GM19397 (cell line): Measurements from ENCODE around the gene HAUS7.

Experiments used
- ATAC-seq: cut with Tn5 transposase; IDR thresholded peaks from one replicate; pipeline ENCODE4 v1.9.1; 2021; ENCODE audit warnings: mild to moderate bottlenecking, moderate library complexity; ENCODE audit not compliant: unreplicated experiment

The HAUS7 gene

DNA sequence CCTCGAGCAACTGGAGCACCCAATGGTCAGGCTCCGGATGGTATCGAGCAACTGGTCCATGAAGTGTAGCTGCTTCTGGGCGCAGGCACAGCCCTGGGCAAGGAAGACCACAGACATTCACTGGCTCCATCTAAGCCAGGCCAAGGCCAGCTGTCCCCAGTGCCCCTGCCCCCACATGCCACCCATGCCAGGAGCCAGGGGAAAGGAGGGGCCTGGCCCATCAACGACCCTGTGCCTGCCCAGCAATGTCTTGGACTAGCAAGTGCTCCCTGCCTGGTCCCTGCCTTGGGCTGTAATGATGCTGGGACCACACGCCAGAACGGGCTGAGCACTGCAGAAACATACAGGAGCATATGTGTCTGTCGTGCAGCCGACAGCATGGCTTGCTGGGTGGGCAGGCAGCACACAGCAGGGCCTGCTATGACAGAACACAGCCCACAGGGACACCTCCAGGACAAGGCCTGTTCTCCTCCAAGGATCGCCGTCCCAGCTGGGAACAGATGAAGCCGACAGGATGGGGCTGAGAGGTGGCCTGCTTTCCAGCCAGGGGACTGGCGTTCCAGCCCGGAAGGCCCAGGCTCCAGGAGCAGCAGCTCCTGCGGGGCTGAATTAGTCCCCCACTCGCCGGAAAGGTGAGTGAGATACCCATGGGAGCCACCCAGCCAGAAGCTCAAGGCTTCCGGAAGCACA is 13.1 kb downstream of the HAUS7 start:
- ATAC-seq, result no peak

DNA sequence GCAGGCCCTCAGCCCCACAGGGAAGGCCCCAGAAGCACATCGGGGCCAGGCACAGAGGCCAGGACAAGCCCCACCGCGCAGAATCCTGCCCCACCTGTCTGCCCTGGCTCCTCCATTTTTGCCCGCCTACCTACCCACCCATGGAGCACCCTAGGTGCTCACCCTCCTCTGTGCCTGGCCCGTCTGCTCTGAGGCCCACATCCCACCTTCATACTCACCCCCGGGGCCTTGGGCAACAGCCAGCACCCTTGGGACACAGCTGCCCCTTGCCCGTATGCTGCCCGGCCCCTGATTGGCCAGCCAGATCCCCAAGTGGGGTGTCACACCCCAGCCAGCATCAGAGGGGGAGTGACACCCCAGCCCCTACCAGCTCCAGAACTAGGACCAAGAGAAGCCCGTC is 13.7 kb downstream of the HAUS7 start:
- ATAC-seq, result no peak

DNA sequence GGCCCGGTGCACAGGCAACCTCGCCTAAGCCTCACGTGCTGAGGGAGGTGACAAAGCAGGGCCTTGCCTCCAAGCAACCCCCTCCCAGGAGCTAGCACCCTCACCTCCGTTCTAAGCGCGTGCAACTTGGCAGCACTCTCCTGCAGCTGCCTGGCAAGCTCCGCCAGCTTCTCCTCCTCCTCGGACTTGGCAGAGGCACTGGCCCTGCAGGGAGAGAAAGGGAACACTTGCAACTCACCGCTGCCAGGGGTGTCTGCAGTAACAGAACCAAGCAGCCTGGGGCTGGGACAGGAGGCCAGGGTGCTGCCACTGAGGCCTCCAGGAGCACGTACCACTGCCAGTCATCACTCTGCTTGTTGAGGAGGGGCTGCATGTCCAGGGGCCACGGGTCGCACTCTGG is 14.2 kb downstream of the HAUS7 start:
- ATAC-seq, result no peak

GRCh38 chrX:153455571-153455970 is 14.8 kb downstream of the HAUS7 start:
- no peak for ATAC-seq

DNA sequence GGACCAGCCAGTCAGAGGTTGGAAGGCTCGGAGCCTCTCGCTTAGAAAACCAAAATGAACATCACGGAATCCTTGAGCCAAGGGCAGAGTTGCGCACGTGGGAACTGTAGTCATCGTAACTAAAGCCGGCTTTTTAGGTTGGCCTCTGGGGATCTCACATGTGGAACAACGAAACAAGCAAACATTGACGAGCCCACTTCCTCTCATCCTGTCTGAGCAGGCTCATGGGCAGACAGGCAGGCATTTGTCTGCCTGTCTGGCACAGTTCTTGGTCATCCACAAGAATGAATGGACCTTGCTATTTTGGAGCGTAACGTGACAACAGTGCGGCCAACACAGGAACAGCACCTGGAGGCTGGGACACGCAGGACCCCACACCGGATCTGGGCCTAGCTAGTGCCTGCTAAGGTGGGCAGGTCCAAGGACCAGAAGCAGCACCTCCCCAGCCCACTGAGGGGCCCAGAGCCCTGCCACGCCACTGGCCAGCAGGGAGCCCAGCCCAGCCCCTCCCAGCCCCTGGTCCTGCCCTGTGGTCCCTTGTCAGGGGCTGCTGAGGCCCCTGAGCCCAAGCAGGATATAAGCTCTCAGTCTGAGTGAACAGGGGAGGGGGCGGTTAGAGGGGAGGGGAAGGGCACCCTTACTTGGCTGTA is 15.3 kb downstream of the HAUS7 start:
- no peak for ATAC-seq

DNA sequence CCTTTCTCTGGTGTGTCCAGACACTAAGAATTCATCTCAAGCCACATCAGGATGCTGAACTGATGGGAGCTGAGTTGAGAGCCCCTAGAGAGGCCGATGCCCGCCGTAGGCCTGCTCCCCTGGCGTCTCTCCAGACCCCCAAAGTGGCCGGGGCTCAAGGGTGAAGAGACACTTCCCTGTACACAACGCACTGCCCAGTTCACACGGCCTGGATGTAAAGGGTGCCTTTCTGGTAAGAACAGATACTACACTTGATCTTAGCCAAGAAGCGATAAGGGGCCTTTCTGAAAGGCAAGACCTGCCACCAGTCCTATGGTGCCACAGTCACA is 19.5 kb downstream of the HAUS7 start:
- no peak for ATAC-seq

DNA sequence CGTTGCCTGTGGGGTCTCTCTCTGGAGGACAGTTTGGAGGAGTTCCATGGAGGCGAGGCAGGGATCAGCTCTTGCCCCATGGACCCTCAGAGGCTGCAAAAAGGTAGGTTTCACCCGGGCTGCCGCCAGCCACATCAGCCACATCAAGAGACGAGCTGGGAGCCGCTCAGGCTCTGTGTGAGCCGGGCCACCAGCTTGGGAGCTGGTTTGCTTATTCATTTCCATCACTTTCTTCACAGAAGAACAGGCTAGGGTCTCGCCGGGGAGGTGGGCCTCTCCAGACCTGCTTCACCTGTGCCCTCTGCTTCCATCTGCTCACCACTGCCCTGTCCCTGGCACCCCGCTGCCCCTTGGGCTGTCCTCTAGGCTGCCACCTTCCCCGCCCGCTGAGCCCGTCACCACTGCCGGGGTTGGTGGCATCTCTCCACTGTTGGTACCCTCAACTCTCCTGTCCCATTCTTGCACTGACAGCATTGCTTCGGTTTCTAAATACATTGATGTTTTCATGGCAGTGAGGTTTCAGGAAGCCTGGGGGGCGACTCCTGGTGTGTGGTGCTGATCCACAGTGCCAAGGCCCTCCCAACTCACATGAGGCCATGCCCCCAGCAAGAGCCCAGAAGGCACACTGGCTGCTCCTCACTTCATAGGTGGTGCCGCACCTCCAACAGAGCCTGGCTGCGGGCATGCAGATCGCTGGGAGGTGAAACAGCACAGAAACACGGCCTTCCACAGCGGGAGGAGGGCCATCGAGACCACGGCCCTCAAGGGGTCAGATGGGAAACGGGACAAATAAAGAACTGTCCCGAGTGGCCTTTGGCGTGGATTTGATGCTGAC is 20.0 kb downstream of the HAUS7 start:
- ATAC-seq, result no peak

DNA sequence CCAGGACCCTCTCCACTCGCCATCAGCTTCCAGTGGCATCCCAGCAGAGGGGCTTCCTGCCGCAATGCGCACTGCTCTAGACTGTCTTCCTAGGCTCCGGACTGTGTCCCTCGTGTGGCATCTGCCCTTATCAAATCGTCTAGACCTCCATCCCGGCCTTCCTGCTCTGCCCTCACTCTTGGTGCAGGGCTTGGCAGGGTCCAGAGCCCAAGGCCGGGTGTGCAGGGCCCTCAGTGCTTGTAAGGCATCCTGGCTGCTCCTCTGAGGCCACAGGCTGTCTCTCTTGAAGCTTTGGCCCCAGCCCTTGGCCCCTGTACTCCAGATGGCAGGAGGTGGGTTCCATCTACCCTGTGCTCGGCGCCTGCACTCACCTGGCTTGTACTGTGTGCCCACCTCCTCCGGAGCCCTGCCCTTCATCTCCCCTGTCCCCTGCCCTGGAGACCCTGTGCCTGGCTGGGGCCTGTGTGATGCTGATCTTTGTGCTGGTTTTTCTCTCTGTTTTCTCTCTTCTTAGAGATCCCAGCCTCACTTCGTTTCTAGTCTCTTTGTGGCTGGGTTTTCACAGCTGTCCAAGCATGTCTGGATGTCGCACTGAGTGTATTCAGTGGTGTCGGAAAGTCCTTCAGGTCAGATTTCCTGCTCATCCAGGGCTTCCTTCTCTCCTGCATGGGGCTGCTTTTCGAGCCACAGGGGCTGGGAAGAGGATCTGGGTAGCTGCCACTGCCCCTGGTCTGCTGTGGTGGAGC is 20.8 kb downstream of the HAUS7 start:
- ATAC-seq, result no peak

DNA sequence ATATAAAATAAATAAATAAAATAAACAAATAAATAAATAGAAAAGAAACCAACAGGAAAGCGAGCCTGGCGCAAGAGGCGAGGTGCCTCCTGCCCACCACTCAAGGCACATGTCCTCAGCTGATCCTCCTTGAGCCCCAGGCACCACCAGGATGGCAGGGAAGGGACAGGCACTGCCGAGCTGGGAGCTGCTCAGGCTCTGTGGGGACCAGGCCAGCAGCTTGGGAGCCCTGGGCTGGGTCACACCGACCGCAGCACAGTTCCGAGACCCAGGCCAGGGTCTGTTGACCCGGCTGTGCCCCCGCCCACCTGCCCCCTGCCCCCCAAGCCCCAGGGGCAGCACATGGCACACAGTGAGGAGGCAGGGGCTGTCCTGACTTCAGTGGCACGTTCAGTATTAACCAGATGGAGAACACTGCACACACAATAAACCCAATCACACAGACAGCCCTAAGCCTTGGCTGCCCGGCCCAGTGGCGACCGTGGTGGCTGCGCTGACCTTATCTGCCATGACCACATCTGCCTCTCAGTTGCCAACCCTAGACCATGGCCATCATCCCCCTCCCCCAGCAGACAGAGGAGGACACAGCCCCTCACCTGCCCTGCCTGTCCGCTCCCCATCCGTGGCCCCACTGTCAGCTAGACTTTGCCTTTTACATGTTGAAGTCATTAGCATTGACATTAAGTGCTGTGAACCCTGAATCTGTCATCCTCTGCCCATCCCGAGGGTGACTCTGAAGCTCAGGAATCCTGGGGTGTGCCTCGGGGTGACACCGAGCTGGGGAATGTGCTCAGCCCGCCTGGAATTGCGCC is 21.6 kb downstream of the HAUS7 start:
- no peak for ATAC-seq

GRCh38 chrX:153447581-153447960 is 22.8 kb downstream of the HAUS7 start:
- no peak for ATAC-seq

GRCh38 chrX:153446950-153447580 is 23.3 kb downstream of the HAUS7 start:
- no peak for ATAC-seq

- ATAC-seq, result no peak
Measured at GRCh38 chrX:153446636-153446936, 23.8 kb downstream of the HAUS7 start.

GRCh38 chrX:153445856-153446635 is 24.3 kb downstream of the HAUS7 start, which contains the start of gene TREX2:
TSS of gene TREX2 (minus strand) at chrX:153446056. CDS start at chrX:153445430, 626 bp downstream.
- no peak for ATAC-seq

- ATAC-seq, result no peak
Measured at GRCh38 chrX:153445106-153445855, 25.1 kb downstream of the HAUS7 start.

- no peak for ATAC-seq
Measured at GRCh38 chrX:153444333-153445011, 25.9 kb downstream of the HAUS7 start.

- no peak for ATAC-seq
Measured at GRCh38 chrX:153443476-153444332, 26.7 kb downstream of the HAUS7 start.

GRCh38 chrX:153442463-153442862 is 27.9 kb downstream of the HAUS7 start:
- ATAC-seq, result no peak
